ENCODE results near the gene ATP8B4. TPM values are rescaled to one million over a fixed set of nuclear protein-coding genes. Genes with fewer than 3 reads are reported as not detected.

ATP8B4 gene
- total RNA-seq, 1 experiment from 2014 or later: 0.20 TPM

DNA sequence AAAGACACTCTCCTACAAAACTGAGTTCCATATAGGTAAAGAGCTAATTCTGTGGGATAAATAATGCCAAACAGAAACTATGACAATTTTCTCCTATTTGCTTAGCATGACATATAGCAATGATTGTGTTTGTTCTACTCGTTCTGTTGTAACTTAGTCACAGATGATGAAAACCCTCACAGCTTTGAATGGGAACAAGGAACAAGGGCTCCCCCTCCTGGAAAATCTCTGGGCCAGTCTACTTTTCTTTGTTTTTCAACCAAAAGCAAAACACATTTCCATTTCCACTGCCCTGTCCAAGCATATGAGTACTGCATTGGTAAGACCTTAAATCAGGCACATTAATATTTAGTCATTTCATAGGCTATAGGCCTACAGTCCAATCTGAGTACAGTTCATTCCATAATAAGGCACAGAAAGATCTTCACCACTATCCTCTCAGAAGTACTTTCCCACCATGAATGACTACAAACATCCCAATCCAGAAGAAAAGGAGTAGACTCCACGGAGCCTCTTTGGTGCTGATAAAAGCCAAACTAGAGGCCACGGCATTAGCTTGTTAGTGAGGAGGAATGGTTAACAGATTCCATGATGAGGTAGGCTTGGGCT lies 67.1 kb downstream of the ATP8B4 start:
- Histone ChIP-seq H4K20me1 (ENCODE audit: insufficient read depth) (no peaks in the 10 kb centered on the region), H3K36me3 (ENCODE audit: low read depth) (no peaks in the 10 kb centered on the region), H3K27ac (peak overlapping the region; percentile 14; the same call in 1 of the 2 replicates), H3K4me1 (replicated peaks; ENCODE audit: insufficient read depth) (0 out of 2 replicates have a peak, but pooled peaks cover 5% of the 10 kb centered on the region), H3K79me2 (ENCODE audit: low read depth) (no peaks in the 10 kb centered on the region), H3F3A (ENCODE audit: insufficient read depth, low read depth) (no peaks in the 10 kb centered on the region), H3K9me2 (ENCODE audit: insufficient read depth) (no peaks in the 10 kb centered on the region), H3K4me3 (no peak overlapping the region), H3K4me2 (peak overlapping the region; percentile 22), H2AFZ (0 out of 2 replicates have a peak overlapping the region, but pooled peaks have one; percentile 26), H3K27me3 (ENCODE audit: insufficient read depth, low read depth) (no peaks in the 10 kb centered on the region), H3K9me3 (ENCODE audit: insufficient read depth, low read depth) (no peaks in the 10 kb centered on the region)
- BruUV-seq (replicated peaks): no TSS peak
- DNase-seq: peak; percentile 32 to 75
- TF ChIP-seq CTCF (conservative IDR thresholded peaks at IDR 0.05): peak; percentile 78
- TF ChIP-seq EZH2 (IDR thresholded peaks at IDR 0.05; ENCODE audit: low read depth): no peak
- POLR2A ChIA-PET (ENCODE audit: unreplicated experiment): interaction anchor here (0.7 kb wide), 1 partner anchor 214 kb away, joined by 3 read pairs; the partner anchor contains the start of gene HDC
- intact Hi-C loops (cut with micrococcal nuclease; ENCODE audit: unreplicated experiment): loop anchor here (2.0 kb wide), 1 partner anchor 817 kb away; no protein-coding TSS in a partner anchor
- CTCF ChIA-PET: interaction anchor here (0.6 kb wide), 1 partner anchor 755 kb away, joined by 3 read pairs; no protein-coding TSS in a partner anchor

DNA sequence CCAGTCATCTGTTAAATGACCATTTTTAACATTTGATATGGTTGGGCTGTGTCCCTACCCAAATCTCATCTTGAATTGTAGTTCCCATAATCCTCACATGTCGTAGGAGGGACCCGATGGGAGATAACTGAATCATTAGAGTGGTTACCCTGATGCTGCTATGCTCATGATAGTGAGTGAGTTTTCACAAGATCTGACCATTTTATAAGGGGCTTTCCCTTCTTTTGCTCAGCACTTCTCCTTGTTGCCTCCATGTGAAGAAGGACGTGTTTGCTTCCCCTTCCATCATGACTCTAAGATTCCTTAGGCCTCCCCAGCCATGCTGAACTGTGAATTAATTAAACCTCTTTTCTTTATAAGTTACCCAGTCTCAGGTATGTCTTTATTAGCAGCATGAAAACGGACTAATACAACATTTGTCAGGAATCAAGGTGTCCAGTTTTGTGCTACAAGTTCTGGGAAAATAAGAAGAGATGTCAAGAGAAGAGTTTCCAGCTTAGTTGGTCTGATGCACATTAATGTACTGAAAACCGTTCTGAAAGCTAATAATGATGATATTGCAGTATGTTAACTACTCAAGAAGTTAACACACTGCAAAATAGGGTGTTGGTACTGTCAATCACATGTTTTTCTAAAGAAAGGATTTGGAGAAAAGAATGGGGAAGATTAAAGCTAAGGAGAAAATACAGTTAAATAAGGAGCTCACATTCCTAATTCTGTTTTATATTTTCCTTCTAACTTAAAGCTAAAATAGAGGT lies 67.9 kb downstream of the ATP8B4 start:
- Histone ChIP-seq H3F3A (ENCODE audit: insufficient read depth, low read depth) (no peaks in the 10 kb centered on the region), H3K27me3 (ENCODE audit: insufficient read depth, low read depth) (no peaks in the 10 kb centered on the region), H3K27ac (peak overlapping the region; percentile 14; the same call in 1 of the 2 replicates), H3K4me3 (no peak overlapping the region), H4K20me1 (ENCODE audit: insufficient read depth) (no peaks in the 10 kb centered on the region), H3K4me2 (peak overlapping the region; percentile 22), H3K79me2 (ENCODE audit: low read depth) (no peaks in the 10 kb centered on the region), H3K9me2 (ENCODE audit: insufficient read depth) (no peaks in the 10 kb centered on the region), H3K9me3 (ENCODE audit: insufficient read depth, low read depth) (no peaks in the 10 kb centered on the region), H2AFZ (no peak overlapping the region), H3K4me1 (replicated peaks; ENCODE audit: insufficient read depth) (0 out of 2 replicates have a peak, but pooled peaks cover 5% of the 10 kb centered on the region), H3K36me3 (ENCODE audit: low read depth) (no peaks in the 10 kb centered on the region)
- TF ChIP-seq CTCF (conservative IDR thresholded peaks at IDR 0.05) (no peak), EZH2 (IDR thresholded peaks at IDR 0.05; ENCODE audit: low read depth) (no peak)
- intact Hi-C loops (cut with micrococcal nuclease; ENCODE audit: unreplicated experiment): no loop called here
- POLR2A ChIA-PET (ENCODE audit: unreplicated experiment): interaction anchor here (0.7 kb wide), 1 partner anchor 214 kb away, joined by 3 read pairs; the partner anchor contains the start of gene HDC
- no peak for DNase-seq
- no TSS peak for BruUV-seq (replicated peaks)
- CTCF ChIA-PET: interaction anchor here (0.6 kb wide), 1 partner anchor 754 kb away, joined by 3 read pairs; no protein-coding TSS in a partner anchor

DNA sequence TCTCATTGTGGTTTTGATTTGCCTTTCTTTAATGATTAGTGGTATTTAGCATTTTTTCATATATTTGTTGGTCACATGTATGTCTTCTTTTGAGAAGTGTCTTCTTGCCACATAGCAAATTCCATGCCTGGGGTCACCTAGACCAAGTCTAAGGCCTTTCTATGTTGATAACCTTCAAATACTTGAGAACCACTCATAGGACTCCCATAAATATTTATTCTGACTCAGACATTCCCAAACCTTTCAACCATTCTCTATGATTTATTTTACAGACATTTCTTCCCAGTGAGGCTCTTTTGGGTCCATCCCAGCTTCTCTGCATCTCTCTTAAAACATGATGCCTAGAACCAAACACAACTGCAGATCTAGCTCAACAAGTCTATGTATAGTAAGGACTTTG lies 69.2 kb downstream of the ATP8B4 start:
- H3K4me3 ChIP-seq: no peak overlapping the region
- no peak overlapping the region for H2AFZ ChIP-seq
- H3F3A ChIP-seq (ENCODE audit: insufficient read depth, low read depth): no peaks in the 10 kb centered on the region
- no peaks in the 10 kb centered on the region for H4K20me1 ChIP-seq (ENCODE audit: insufficient read depth)
- H3K4me2 ChIP-seq: no peak overlapping the region
- TF ChIP-seq EZH2 (IDR thresholded peaks at IDR 0.05; ENCODE audit: low read depth) (no peak), CTCF (conservative IDR thresholded peaks at IDR 0.05) (no peak)
- BruUV-seq (replicated peaks): no TSS peak
- intact Hi-C loops (cut with micrococcal nuclease; ENCODE audit: unreplicated experiment): no loop called here
- H3K79me2 ChIP-seq (ENCODE audit: low read depth): no peaks in the 10 kb centered on the region
- H3K9me3 ChIP-seq (ENCODE audit: insufficient read depth, low read depth): no peaks in the 10 kb centered on the region
- ChIA-PET CTCF (no interaction called here), POLR2A (ENCODE audit: unreplicated experiment) (no interaction called here)
- H3K27me3 ChIP-seq (ENCODE audit: insufficient read depth, low read depth): no peaks in the 10 kb centered on the region
- H3K9me2 ChIP-seq (ENCODE audit: insufficient read depth): no peaks in the 10 kb centered on the region
- H3K27ac ChIP-seq: no peak overlapping the region
- H3K36me3 ChIP-seq (ENCODE audit: low read depth): no peaks in the 10 kb centered on the region
- 0 out of 2 replicates have a peak, but pooled peaks cover 5% of the 10 kb centered on the region for H3K4me1 ChIP-seq (replicated peaks; ENCODE audit: insufficient read depth)
- no peak for DNase-seq
